Keratinocyte (primary cell): ENCODE data around the gene SORBS2. TPM values are rescaled to one million over a fixed set of nuclear protein-coding genes. Genes with fewer than 3 reads are reported as not detected.

Experiments
- DNase-seq: peaks from one replicate; pipeline ENCODE4 v3.0.0-alpha.2; 2011; ENCODE audit warnings: low read depth, missing footprints, low spot score
- FAIRE-seq: peaks from 2 replicates; lab custom pipeline; 2011; peaks lifted over from hg19 to GRCh38; lab: Jason Lieb, UNC
- H2AFZ ChIP-seq: 2 replicates; pipeline ENCODE4 v1.6.0; 2012; ENCODE audit warnings: low read length, control low read depth, inconsistent platforms; ENCODE audit not compliant: control insufficient read depth
- H3K27ac ChIP-seq: 2 replicates; pipeline ENCODE4 v1.5.1; 2011; ENCODE audit warnings: low read length; ENCODE audit not compliant: control insufficient read depth, insufficient read depth
- H3K27me3 ChIP-seq: 3 replicates; pipeline ENCODE4 v1.6.0; 2011; ENCODE audit warnings: low read length; ENCODE audit not compliant: control insufficient read depth, insufficient read depth; ENCODE audit errors: extremely low read depth
- H3K36me3 ChIP-seq, 2 experiments: 2 replicates in 1 of 2; 3 replicates in 1 of 2; pipeline ENCODE4 v1.5.1; 2011; ENCODE audit warnings: low read length in 2 of 2, mild to moderate bottlenecking in 1 of 2; ENCODE audit not compliant: control insufficient read depth in 2 of 2, insufficient read depth in 2 of 2; ENCODE audit errors: extremely low read depth in 1 of 2
- H3K4me1 ChIP-seq: 3 replicates; pipeline ENCODE4 v1.5.1; 2011; ENCODE audit warnings: low read length; ENCODE audit not compliant: control insufficient read depth, insufficient read depth; ENCODE audit errors: extremely low read depth
- H3K4me2 ChIP-seq: 3 replicates; pipeline ENCODE4 v1.6.0; 2011; ENCODE audit warnings: low read depth, low read length; ENCODE audit not compliant: control insufficient read depth, insufficient read depth; ENCODE audit errors: extremely low read depth
- H3K4me3 ChIP-seq, 3 experiments: fragments of 200-600 bp in 1 of 3; sonication (generic) in 1 of 3; 2 replicates in 2 of 3; 3 replicates in 1 of 3; pipeline ENCODE4 v1.5.1; 2011 to 2016; ENCODE audit warnings: low read length in 3 of 3, mild to moderate bottlenecking in 3 of 3, control low read depth in 2 of 3, inconsistent platforms in 1 of 3, low read depth in 1 of 3, mixed read lengths in 1 of 3, mixed run types in 1 of 3, moderate library complexity in 1 of 3; ENCODE audit not compliant: control insufficient read depth in 2 of 3, insufficient read depth in 2 of 3; ENCODE audit errors: extremely low read depth in 1 of 3
- H3K79me2 ChIP-seq: 2 replicates; pipeline ENCODE4 v1.6.0; 2012; ENCODE audit warnings: low read length; ENCODE audit not compliant: control insufficient read depth, insufficient read depth
- H3K9ac ChIP-seq: 3 replicates; pipeline ENCODE4 v1.6.0; 2011; ENCODE audit warnings: low read length; ENCODE audit not compliant: control insufficient read depth, insufficient read depth; ENCODE audit errors: extremely low read depth
- H3K9me1 ChIP-seq: 3 replicates; pipeline ENCODE4 v1.6.0; 2011; ENCODE audit warnings: low read length; ENCODE audit not compliant: control insufficient read depth, insufficient read depth; ENCODE audit errors: extremely low read depth
- H3K9me3 ChIP-seq: 2 replicates; pipeline ENCODE4 v1.5.1; 2012; ENCODE audit warnings: low read depth, low read length; ENCODE audit not compliant: control insufficient read depth
- H4K20me1 ChIP-seq: 3 replicates; pipeline ENCODE4 v1.6.0; 2011; ENCODE audit warnings: low read length; ENCODE audit not compliant: control insufficient read depth, insufficient read depth; ENCODE audit errors: extremely low read depth
- EZH2 ChIP-seq: IDR thresholded peaks from one replicate; pipeline ENCODE4 v1.6.1; 2012; ENCODE audit warnings: inconsistent platforms, mild to moderate bottlenecking, low read length, moderate library complexity
- dilution Hi-C: fragments of 300-500 bp; cut with MboI; formaldehyde crosslinking; loops from one replicate; pipeline ENCODE4 v1.7.0; 2020; ENCODE audit warnings: low sequenced_read_pairs; ENCODE audit not compliant: extremely low pct_ligation_motif_present
- polyA plus RNA-seq, 5 experiments: library from polyadenylated mRNA; depleted of rRNA in 3 of 5; stranded (reverse) in 3 of 5; stranded (forward) in 1 of 5; unstranded in 1 of 5; fragments of >200 nt; gene quantifications; 1 replicate in 1 of 5; 2 replicates in 3 of 5; 3 replicates in 1 of 5; pipeline versions ENCODE4 v1.2.1 to v1.2.3, GENCODE V29; 2011 to 2012; ENCODE audit warnings: missing spikeins in 2 of 5, low read depth in 1 of 5, low replicate concordance in 1 of 5
- TF ChIP-seq, protein P1 (sequence below), 3 experiments: IDR thresholded peaks in 1 of 3; conservative IDR thresholded peaks in 1 of 3; optimal IDR thresholded peaks in 1 of 3; 2 replicates in 2 of 3; 3 replicates in 1 of 3; pipeline versions ENCODE3 to v1.5.1; 2011; ENCODE audit warnings: low read length in 3 of 3, mild to moderate bottlenecking in 3 of 3, moderate library complexity in 2 of 3, control low read depth in 1 of 3, inconsistent platforms in 1 of 3; ENCODE audit not compliant: insufficient read depth in 2 of 3; ENCODE audit errors: extremely low read depth in 1 of 3

SORBS2 gene
- polyA plus RNA-seq, 1 donor (not counting 4 experiments of a cell fraction or from before 2014, with no cell fraction given), result 0.14 TPM

- no peak overlapping the region for H3K4me3 ChIP-seq
- no peaks in the 10 kb centered on the region for H3K79me2 ChIP-seq
- no peak overlapping the region for H2AFZ ChIP-seq
- no peaks in the 10 kb centered on the region for H3K9me3 ChIP-seq
- no peaks in the 10 kb centered on the region for H4K20me1 ChIP-seq
- H3K9me1 ChIP-seq, result no peaks in the 10 kb centered on the region
- H3K4me2 ChIP-seq, result no peak overlapping the region
- dilution Hi-C loops, result no loop called here
- H3K36me3 ChIP-seq, result no peaks in the 10 kb centered on the region
- no peak for TF ChIP-seq EZH2
- TF ChIP-seq, protein P1, sequence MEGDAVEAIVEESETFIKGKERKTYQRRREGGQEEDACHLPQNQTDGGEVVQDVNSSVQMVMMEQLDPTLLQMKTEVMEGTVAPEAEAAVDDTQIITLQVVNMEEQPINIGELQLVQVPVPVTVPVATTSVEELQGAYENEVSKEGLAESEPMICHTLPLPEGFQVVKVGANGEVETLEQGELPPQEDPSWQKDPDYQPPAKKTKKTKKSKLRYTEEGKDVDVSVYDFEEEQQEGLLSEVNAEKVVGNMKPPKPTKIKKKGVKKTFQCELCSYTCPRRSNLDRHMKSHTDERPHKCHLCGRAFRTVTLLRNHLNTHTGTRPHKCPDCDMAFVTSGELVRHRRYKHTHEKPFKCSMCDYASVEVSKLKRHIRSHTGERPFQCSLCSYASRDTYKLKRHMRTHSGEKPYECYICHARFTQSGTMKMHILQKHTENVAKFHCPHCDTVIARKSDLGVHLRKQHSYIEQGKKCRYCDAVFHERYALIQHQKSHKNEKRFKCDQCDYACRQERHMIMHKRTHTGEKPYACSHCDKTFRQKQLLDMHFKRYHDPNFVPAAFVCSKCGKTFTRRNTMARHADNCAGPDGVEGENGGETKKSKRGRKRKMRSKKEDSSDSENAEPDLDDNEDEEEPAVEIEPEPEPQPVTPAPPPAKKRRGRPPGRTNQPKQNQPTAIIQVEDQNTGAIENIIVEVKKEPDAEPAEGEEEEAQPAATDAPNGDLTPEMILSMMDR (optimal IDR thresholded peaks at IDR 0.05 in 1 of 3, IDR thresholded peaks at IDR 0.05 in 1 of 3, conservative IDR thresholded peaks at IDR 0.05 in 1 of 3; ENCODE audit: extremely low read depth in 1 of 3, insufficient read depth in 2 of 3, low read length in 3 of 3), result no peak
- H3K27me3 ChIP-seq, result no peaks in the 10 kb centered on the region
- H3K4me1 ChIP-seq, result peaks cover 6% of the 10 kb centered on the region
- FAIRE-seq, result no peak
- no peak overlapping the region for H3K9ac ChIP-seq
- H3K27ac ChIP-seq, result no peak overlapping the region
- no peak for DNase-seq
Measured at GRCh38 chr4:185781555-185782215, 30.3 kb downstream of the SORBS2 start.

GRCh38 chr4:185780472-185780871 is 31.5 kb downstream of the SORBS2 start:
- H3K4me2 ChIP-seq, result no peak overlapping the region
- TF ChIP-seq EZH2, result no peak
- TF ChIP-seq, protein P1 (optimal IDR thresholded peaks at IDR 0.05 in 1 of 3, IDR thresholded peaks at IDR 0.05 in 1 of 3, conservative IDR thresholded peaks at IDR 0.05 in 1 of 3; ENCODE audit: extremely low read depth in 1 of 3, insufficient read depth in 2 of 3, low read length in 3 of 3), result no peak
- no peak overlapping the region for H3K27ac ChIP-seq
- no peaks in the 10 kb centered on the region for H3K27me3 ChIP-seq
- DNase-seq (no peak), FAIRE-seq (no peak)
- no peak overlapping the region for H3K4me3 ChIP-seq
- no peak overlapping the region for H2AFZ ChIP-seq
- dilution Hi-C loops, result no loop called here
- no peaks in the 10 kb centered on the region for H3K9me3 ChIP-seq
- no peaks in the 10 kb centered on the region for H4K20me1 ChIP-seq
- peaks cover 6% of the 10 kb centered on the region for H3K4me1 ChIP-seq
- no peaks in the 10 kb centered on the region for H3K36me3 ChIP-seq
- H3K9ac ChIP-seq, result no peak overlapping the region
- H3K79me2 ChIP-seq, result no peaks in the 10 kb centered on the region
- H3K9me1 ChIP-seq, result no peaks in the 10 kb centered on the region
